WTC11 (cell line): ENCODE data around the gene NUP37. TPM values are rescaled to one million over a fixed set of nuclear protein-coding genes. Genes with fewer than 3 reads are reported as not detected.
A peak's percentile ranks its signal among the peaks of the same experiment; 100 is the strongest.
"Not testable (repeated sequence)": the region's sequence is repeated elsewhere in the genome, so short reads cannot be mapped to it uniquely, and the experiment has no call there.

Experiments
- ATAC-seq: fragments of 200-7000 bp; cut with Tn5 transposase; 2 replicates; pipeline ENCODE4 v1.10.0; 2021; ENCODE audit warnings: mild to moderate bottlenecking, moderate library complexity
- CTCF ChIA-PET: fragments of 300-600 bp; sonication (Branson Sonifier 250); formaldehyde crosslinking; loops from one replicate; lab custom pipeline; 2021; ENCODE audit warnings: antibody characterized with exemption; lab: Charles Lee
- POLR2A ChIA-PET: fragments of 350-600 bp; sonication (Branson Sonifier 250); formaldehyde crosslinking; loops from one replicate; lab custom pipeline; 2021; ENCODE audit warnings: antibody characterized with exemption; lab: Charles Lee
- DNase-seq: peaks from one replicate; pipeline ENCODE4 v3.0.0; 2021; ENCODE audit warnings: low spot score
- H3K27ac Mint-ChIP-seq: 2 replicates; pipeline ENCODE4 v1.8.0; 2021; ENCODE audit warnings: mixed read lengths
- H3K27me3 Mint-ChIP-seq: 2 replicates; pipeline ENCODE4 v1.8.0; 2021; ENCODE audit warnings: low read depth, mild to moderate bottlenecking, moderate library complexity, mixed read lengths
- H3K36me3 Mint-ChIP-seq: 2 replicates; pipeline ENCODE4 v1.8.0; 2021; ENCODE audit warnings: mixed read lengths
- H3K4me1 Mint-ChIP-seq: 2 replicates; pipeline ENCODE4 v1.8.0; 2022; ENCODE audit warnings: mixed read lengths
- H3K4me3 Mint-ChIP-seq: 2 replicates; pipeline ENCODE4 v1.8.0; 2021; ENCODE audit warnings: mild to moderate bottlenecking, moderate library complexity, mixed read lengths
- H3K9me3 Mint-ChIP-seq: 2 replicates; pipeline ENCODE4 v1.8.0; 2021; ENCODE audit warnings: mixed read lengths
- AR ChIP-seq: fragments of 250-450 bp; sonication (Bioruptor Pico); IDR thresholded peaks from 2 replicates; pipeline ENCODE4 v1.9.0; 2021; ENCODE audit warnings: mild to moderate bottlenecking
- ATF1 ChIP-seq: sonication (generic); formaldehyde crosslinking; IDR thresholded peaks from 2 replicates; pipeline ENCODE4 v1.8.1; 2023; ENCODE audit warnings: mild to moderate bottlenecking, moderate library complexity, missing genetic modification reagents
- E2F5 ChIP-seq: sonication (generic); formaldehyde crosslinking; IDR thresholded peaks from 2 replicates; pipeline ENCODE4 v1.8.1; 2022; ENCODE audit warnings: mild to moderate bottlenecking, moderate library complexity, missing genetic modification reagents
- FOXJ3 ChIP-seq: sonication (generic); formaldehyde crosslinking; IDR thresholded peaks from 2 replicates; pipeline ENCODE4 v1.9.0; 2021; ENCODE audit warnings: missing genetic modification reagents, mild to moderate bottlenecking, borderline replicate concordance
- FOXP4 ChIP-seq: sonication (generic); formaldehyde crosslinking; IDR thresholded peaks from 2 replicates; pipeline ENCODE4 v1.8.0; 2022; ENCODE audit warnings: mild to moderate bottlenecking, missing genetic modification reagents
- MXD4 ChIP-seq: fragments of 250-450 bp; sonication (Bioruptor Pico); IDR thresholded peaks from 2 replicates; pipeline ENCODE4 v1.8.0; 2021; ENCODE audit warnings: mild to moderate bottlenecking, moderate library complexity, borderline replicate concordance
- NFE2L1 ChIP-seq: sonication (generic); formaldehyde crosslinking; IDR thresholded peaks from 2 replicates; pipeline ENCODE4 v1.8.1; 2023; ENCODE audit warnings: missing genetic modification reagents
- PRDM15 ChIP-seq: sonication (generic); formaldehyde crosslinking; IDR thresholded peaks from 2 replicates; pipeline ENCODE4 v1.8.0; 2022; ENCODE audit warnings: missing genetic modification reagents
- PREB ChIP-seq: sonication (generic); formaldehyde crosslinking; IDR thresholded peaks from 2 replicates; pipeline ENCODE4 v1.8.1; 2022; ENCODE audit warnings: mild to moderate bottlenecking, missing genetic modification reagents, moderate library complexity, borderline replicate concordance
- TP53 ChIP-seq: sonication (generic); formaldehyde crosslinking; IDR thresholded peaks from 2 replicates; pipeline ENCODE4 v1.8.1; 2023; ENCODE audit warnings: mild to moderate bottlenecking, missing genetic modification reagents
- ZNF219 ChIP-seq: sonication (generic); formaldehyde crosslinking; IDR thresholded peaks from 2 replicates; pipeline ENCODE4 v1.8.0; 2023; ENCODE audit warnings: missing genetic modification reagents, mild to moderate bottlenecking, borderline replicate concordance
- ZNF232 ChIP-seq: sonication (generic); formaldehyde crosslinking; IDR thresholded peaks from 2 replicates; pipeline ENCODE4 v1.8.0; 2022; ENCODE audit warnings: mild to moderate bottlenecking, missing genetic modification reagents
- ZNF263 ChIP-seq: sonication (generic); formaldehyde crosslinking; IDR thresholded peaks from 2 replicates; pipeline ENCODE4 v1.8.1; 2022; ENCODE audit warnings: low read depth, mild to moderate bottlenecking, moderate library complexity, missing genetic modification reagents
- total RNA-seq: library from RNA; stranded (reverse); gene quantifications from 3 replicates; pipeline ENCODE4 v1.2.3, GENCODE V29; 2021

Gene NUP37
- total RNA-seq, 1 experiment from 2014 or later: 58.4 TPM

- no peak for TF ChIP-seq E2F5 (CRISPR knock-in tag)
- no peak for TF ChIP-seq ZNF219
- TF ChIP-seq FOXP4 (CRISPR knock-in tag): no peak
- no peak for TF ChIP-seq NFE2L1 (CRISPR knock-in tag)
- no peak for TF ChIP-seq AR (CRISPR knock-in tag)
Observed at GRCh38 chr12:102163383-102163782, 43.5 kb upstream of the NUP37 start (continued).

- CTCF ChIA-PET: interaction anchor here (0.9 to 1.5 kb wide), 3 partner anchors 10 to 14 kb away, joined by 3 to 7 read pairs (median 4); no protein-coding TSS in a partner anchor
- H3K4me3 Mint-ChIP-seq, H3K9me3 Mint-ChIP-seq, POLR2A ChIA-PET, ATAC-seq, DNase-seq, H3K27me3 Mint-ChIP-seq: not testable (repeated sequence)
- 0 out of 2 replicates have a peak overlapping the region, but pooled peaks have one; percentile 15 for H3K27ac Mint-ChIP-seq
- peaks cover 35% of the 10 kb centered on the region for H3K36me3 Mint-ChIP-seq
- H3K4me1 Mint-ChIP-seq: peaks cover 15% of the 10 kb centered on the region
Observed at GRCh38 chr12:102155206-102155605, 35.3 kb upstream of the NUP37 start.

- DNase-seq, CTCF ChIA-PET, POLR2A ChIA-PET, H3K27me3 Mint-ChIP-seq, H3K4me1 Mint-ChIP-seq, H3K27ac Mint-ChIP-seq, H3K4me3 Mint-ChIP-seq, ATAC-seq: not testable (repeated sequence)
- H3K9me3 Mint-ChIP-seq: peaks cover 20% of the 10 kb centered on the region
- H3K36me3 Mint-ChIP-seq: peaks cover 50% of the 10 kb centered on the region
Observed at GRCh38 chr12:102147062-102147587, 27.2 kb upstream of the NUP37 start.

GRCh38 chr12:102144221-102144620 lies 24.3 kb upstream of the NUP37 start:
- Mint-ChIP-seq H3K9me3 (peaks cover 38% of the 10 kb centered on the region), H3K4me1 (no peaks in the 10 kb centered on the region), H3K27ac (no peak overlapping the region), H3K36me3 (peaks cover 66% of the 10 kb centered on the region), H3K27me3 (no peaks in the 10 kb centered on the region), H3K4me3 (no peak overlapping the region)
- DNase-seq: no peak
- CTCF ChIA-PET: no interaction called here
- POLR2A ChIA-PET: no interaction called here
- no peak for ATAC-seq
- TF ChIP-seq FOXJ3 (no peak), PRDM15 (no peak), ATF1 (CRISPR knock-in tag) (no peak), PREB (no peak), TP53 (CRISPR knock-in tag) (no peak), ZNF232 (CRISPR knock-in tag) (no peak), ZNF263 (no peak), MXD4 (CRISPR knock-in tag) (no peak)

GRCh38 chr12:102142866-102143373 lies 23.0 kb upstream of the NUP37 start:
- H3K4me3 Mint-ChIP-seq, H3K27ac Mint-ChIP-seq, H3K27me3 Mint-ChIP-seq, ATAC-seq, H3K4me1 Mint-ChIP-seq, DNase-seq, CTCF ChIA-PET, POLR2A ChIA-PET: not testable (repeated sequence)
- H3K36me3 Mint-ChIP-seq: peaks cover 75% of the 10 kb centered on the region
- H3K9me3 Mint-ChIP-seq: peaks cover 43% of the 10 kb centered on the region

- peaks cover 67% of the 10 kb centered on the region for H3K36me3 Mint-ChIP-seq
Observed at GRCh38 chr12:102137619-102138018, 17.7 kb upstream of the NUP37 start.

More at GRCh38 chr12:102137619-102138018, 17.7 kb upstream of the NUP37 start:
- POLR2A ChIA-PET, H3K4me3 Mint-ChIP-seq, H3K4me1 Mint-ChIP-seq, ATAC-seq, H3K27ac Mint-ChIP-seq, DNase-seq, H3K27me3 Mint-ChIP-seq, CTCF ChIA-PET: not testable (repeated sequence)
- peaks cover 31% of the 10 kb centered on the region for H3K9me3 Mint-ChIP-seq
